Loucy (cell line): ENCODE results near the gene PLPP1.
"Not testable (repeated sequence)": the region's sequence is repeated elsewhere in the genome, so short reads cannot be mapped to it uniquely, and the experiment has no call there.

Experiments used
- EZH2phosphoT487 ChIP-seq: fragments of 200-600 bp; IDR thresholded peaks from 2 replicates; pipeline ENCODE4 v1.6.1; 2018; ENCODE audit warnings: antibody characterized with exemption, mild to moderate bottlenecking, moderate library complexity, borderline replicate concordance
- TF ChIP-seq, protein P1 (sequence below): fragments of 200-600 bp; sonication (generic); conservative IDR thresholded peaks from 2 replicates; pipeline ENCODE4 v1.5.1; 2014; ENCODE audit warnings: mild to moderate bottlenecking, antibody characterized with exemption, low read length

DNA sequence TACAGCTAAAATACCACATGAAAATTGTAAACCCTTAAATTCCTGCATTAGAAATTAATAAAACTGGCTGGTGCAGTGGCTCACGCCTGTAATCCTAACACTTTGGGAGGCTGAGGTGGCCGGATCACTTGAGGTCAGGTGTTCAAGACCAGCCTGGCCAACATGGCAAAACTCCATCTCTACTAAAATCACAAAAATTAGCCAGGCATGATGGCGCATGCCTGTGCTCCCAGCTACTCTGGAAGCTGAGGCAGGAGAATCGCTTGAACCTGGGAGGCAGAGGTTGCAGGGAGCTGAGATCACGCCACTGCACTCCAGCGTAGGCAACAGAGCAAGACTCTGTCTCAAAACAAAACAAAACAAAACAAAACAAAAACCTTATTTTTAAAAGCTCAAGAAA lies 29.1 kb downstream of the PLPP1 start:
- TF ChIP-seq, protein P1, sequence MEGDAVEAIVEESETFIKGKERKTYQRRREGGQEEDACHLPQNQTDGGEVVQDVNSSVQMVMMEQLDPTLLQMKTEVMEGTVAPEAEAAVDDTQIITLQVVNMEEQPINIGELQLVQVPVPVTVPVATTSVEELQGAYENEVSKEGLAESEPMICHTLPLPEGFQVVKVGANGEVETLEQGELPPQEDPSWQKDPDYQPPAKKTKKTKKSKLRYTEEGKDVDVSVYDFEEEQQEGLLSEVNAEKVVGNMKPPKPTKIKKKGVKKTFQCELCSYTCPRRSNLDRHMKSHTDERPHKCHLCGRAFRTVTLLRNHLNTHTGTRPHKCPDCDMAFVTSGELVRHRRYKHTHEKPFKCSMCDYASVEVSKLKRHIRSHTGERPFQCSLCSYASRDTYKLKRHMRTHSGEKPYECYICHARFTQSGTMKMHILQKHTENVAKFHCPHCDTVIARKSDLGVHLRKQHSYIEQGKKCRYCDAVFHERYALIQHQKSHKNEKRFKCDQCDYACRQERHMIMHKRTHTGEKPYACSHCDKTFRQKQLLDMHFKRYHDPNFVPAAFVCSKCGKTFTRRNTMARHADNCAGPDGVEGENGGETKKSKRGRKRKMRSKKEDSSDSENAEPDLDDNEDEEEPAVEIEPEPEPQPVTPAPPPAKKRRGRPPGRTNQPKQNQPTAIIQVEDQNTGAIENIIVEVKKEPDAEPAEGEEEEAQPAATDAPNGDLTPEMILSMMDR: not testable (repeated sequence)
- TF ChIP-seq EZH2phosphoT487: not testable (repeated sequence)
